HepG2 (cell line): ENCODE measurements around the gene KRTAP12-3. TPM values are rescaled to one million over a fixed set of nuclear protein-coding genes. Genes with fewer than 3 reads are reported as not detected.

ENCODE experiments used
- ATAC-seq: fragments of 200-7000 bp; cut with Tn5 transposase; 3 replicates; pipeline ENCODE4 v1.9.1; 2020; ENCODE audit warnings: mild to moderate bottlenecking, moderate library complexity
- BruUV-seq: library from RNA; stranded (reverse); fragments of 400-500 nt; replicated peaks from 2 replicates; lab custom pipeline; 2021; lab: Mats Ljungman, UMichigan
- CTCF ChIA-PET: fragments of 300-600 bp; formaldehyde crosslinking; extraction: SDS; loops from one replicate; lab custom pipeline; 2021; ENCODE audit warnings: low total read pairs, inconsistent platforms, low intra/inter-chr PET ratio; lab: Yijun Ruan, JAX
- POLR2A ChIA-PET: fragments of 350-600 bp; sonication (Branson Sonifier 250); formaldehyde crosslinking; loops from one replicate; lab custom pipeline; 2020; ENCODE audit warnings: antibody characterized with exemption, inconsistent platforms; lab: Yijun Ruan, JAX
- DNase-seq: peaks from one replicate; pipeline ENCODE4 v3.0.0-alpha.2; 2015; ENCODE audit warnings: low spot score
- FAIRE-seq: peaks from 3 replicates; lab custom pipeline; 2011; peaks lifted over from hg19 to GRCh38; lab: Jason Lieb, UNC
- H2AFZ ChIP-seq: one replicate; pipeline ENCODE4 v1.6.1; 2011; ENCODE audit warnings: low read length, inconsistent platforms
- H3K27ac ChIP-seq: fragments of 300-600 bp; 3 replicates; pipeline ENCODE4 v1.8.0; 2011; ENCODE audit warnings: mixed run types, mild to moderate bottlenecking, mixed read lengths, low read length, inconsistent platforms; ENCODE audit not compliant: insufficient read depth; ENCODE audit errors: extremely low read length
- H3K27me3 ChIP-seq, 2 experiments: fragments of 200-600 bp in 1 of 2; 2 replicates in 1 of 2; 3 replicates in 1 of 2; pipeline versions ENCODE4 v1.6.0 to v1.8.0; 2011; ENCODE audit warnings: low read length in 2 of 2, mild to moderate bottlenecking in 2 of 2, moderate library complexity in 2 of 2, inconsistent platforms in 1 of 2; ENCODE audit not compliant: insufficient read depth in 2 of 2, control insufficient read depth in 1 of 2
- H3K36me3 ChIP-seq, 2 experiments: fragments of 200-600 bp in 1 of 2; replicated peaks in 1 of 2; 2 replicates in 1 of 2; 3 replicates in 1 of 2; pipeline versions ENCODE4 v1.5.1 to v1.8.0; 2011; ENCODE audit warnings: low read length in 2 of 2, inconsistent platforms in 1 of 2; ENCODE audit not compliant: insufficient read depth in 2 of 2, control insufficient read depth in 1 of 2
- H3K4me1 ChIP-seq: 2 replicates; pipeline ENCODE4 v1.5.1; 2012; ENCODE audit warnings: low read length, inconsistent platforms; ENCODE audit not compliant: insufficient read depth
- H3K4me2 ChIP-seq: 2 replicates; pipeline ENCODE4 v1.6.0; 2011; ENCODE audit warnings: low read depth, low read length, inconsistent platforms
- H3K4me3 ChIP-seq, 3 experiments: fragments of 200-600 bp in 1 of 3; sonication (generic), shearing (Covaris generic) in 1 of 3; replicated peaks in 1 of 3; 2 replicates each; pipeline ENCODE4 v1.5.1; 2011 to 2016; ENCODE audit warnings: low read length in 3 of 3, inconsistent platforms in 2 of 3, low read depth in 2 of 3, mild to moderate bottlenecking in 2 of 3, control low read depth in 1 of 3, mixed read lengths in 1 of 3; ENCODE audit not compliant: insufficient read depth in 1 of 3
- H3K79me2 ChIP-seq: one replicate; pipeline ENCODE4 v1.6.1; 2011; ENCODE audit warnings: low read length, inconsistent platforms; ENCODE audit not compliant: insufficient read depth
- H3K9ac ChIP-seq: 2 replicates; pipeline ENCODE4 v1.6.0; 2011; ENCODE audit warnings: mild to moderate bottlenecking, low read depth, low read length, inconsistent platforms; ENCODE audit not compliant: insufficient read depth
- H3K9me3 ChIP-seq: 2 replicates; pipeline ENCODE4 v1.5.1; 2012; ENCODE audit warnings: mild to moderate bottlenecking, low read length
- H4K20me1 ChIP-seq: 2 replicates; pipeline ENCODE4 v1.6.0; 2011; ENCODE audit warnings: inconsistent platforms, mild to moderate bottlenecking, low read length, moderate library complexity; ENCODE audit not compliant: insufficient read depth
- KIAA2018 ChIP-seq: sonication (generic); formaldehyde crosslinking; IDR thresholded peaks from 2 replicates; pipeline ENCODE4 v1.5.0; 2020; ENCODE audit warnings: mild to moderate bottlenecking, missing genetic modification reagents, borderline replicate concordance
- PAWR ChIP-seq: sonication (generic); formaldehyde crosslinking; IDR thresholded peaks from 2 replicates; pipeline ENCODE4 v1.4.0; 2020; ENCODE audit warnings: missing genetic modification reagents, mild to moderate bottlenecking, borderline replicate concordance
- SPEN ChIP-seq: sonication (generic); formaldehyde crosslinking; IDR thresholded peaks from 2 replicates; pipeline ENCODE4 v1.5.1; 2020; ENCODE audit warnings: low read depth, mild to moderate bottlenecking, missing genetic modification reagents
- TMF1 ChIP-seq: sonication (generic); formaldehyde crosslinking; IDR thresholded peaks from 2 replicates; pipeline ENCODE4 v1.8.1; 2022; ENCODE audit warnings: low read depth, missing genetic modification reagents
- TRAFD1 ChIP-seq: sonication (generic); formaldehyde crosslinking; IDR thresholded peaks from 2 replicates; pipeline ENCODE4 v1.5.1; 2020; ENCODE audit warnings: missing genetic modification reagents, mild to moderate bottlenecking, borderline replicate concordance
- ZFP82 ChIP-seq: sonication (generic); formaldehyde crosslinking; IDR thresholded peaks from 2 replicates; pipeline ENCODE4 v1.5.1; 2020; ENCODE audit warnings: mild to moderate bottlenecking, missing genetic modification reagents, borderline replicate concordance
- WGBS: methylation state at CpG from one replicate; pipeline ENCODE4 v1.1.6; 2017; ENCODE audit warnings: low lambda C conversion rate; 5-methylcytosine and 5-hydroxymethylcytosine counted together
- in situ Hi-C: cut with HindIII; loops from 2 replicates; pipeline ENCODE4 v1.10.0; 2017; ENCODE audit warnings: low pct_unique_long_range_greater_than_20kb; ENCODE audit not compliant: extremely low pct_ligation_motif_present
- intact Hi-C: fragments of 100-400 bp; cut with micrococcal nuclease; formaldehyde crosslinking; loops from one replicate; pipeline ENCODE4 v1.10.0; 2022; ENCODE audit not compliant: unreplicated experiment
- polyA plus RNA-seq, 8 experiments: library from polyadenylated mRNA; depleted of rRNA in 3 of 8; stranded (reverse) in 7 of 8; unstranded in 1 of 8; fragments of >200 nt; fragmentation: Illumina TruSeq in 4 of 8; extraction: Trizol in 4 of 8; gene quantifications; 2 replicates each; pipeline versions ENCODE4 v1.2.1 to v1.2.3, GENCODE V29; 2011 to 2016; ENCODE audit warnings: low read depth in 4 of 8, missing spikeins in 1 of 8, mixed read lengths in 1 of 8; ENCODE audit not compliant: insufficient read depth in 1 of 8
- total RNA-seq, 5 experiments: library from RNA; depleted of rRNA; stranded (reverse); fragments of >200 nt; fragmentation: Illumina TruSeq; extraction: Trizol; gene quantifications; 2 replicates each; pipeline ENCODE4 v1.2.3, GENCODE V29; 2016; ENCODE audit warnings: low read depth in 1 of 5
- TF ChIP-seq, protein P1 (sequence below): sonication (generic); formaldehyde crosslinking; IDR thresholded peaks from 2 replicates; pipeline ENCODE4 v1.9.0; 2021; ENCODE audit warnings: mild to moderate bottlenecking, missing genetic modification reagents

Gene KRTAP12-3
- total and polyA plus RNA-seq, 2 of the 13 experiments (the other 11 are each of a cell fraction or from before 2014, with no cell fraction given) = not detected

GRCh38 chr21:44656868-44657267 lies 864 bp upstream of the KRTAP12-3 start:
- Histone ChIP-seq H4K20me1 (no peaks in the 10 kb centered on the region), H3K4me3 (no peak overlapping the region), H2AFZ (no peak overlapping the region), H3K27me3 (peaks cover 3 to 13% of the 10 kb centered on the region in 2 experiments; a peak in 2 of 5 replicates), H3K4me1 (peaks cover 9% of the 10 kb centered on the region; the same call in 1 of the 2 replicates), H3K79me2 (no peaks in the 10 kb centered on the region), H3K9me3 (peaks cover 4% of the 10 kb centered on the region; the same call in 1 of the 2 replicates), H3K36me3 (no peaks in the 10 kb centered on the region), H3K9ac (no peak overlapping the region), H3K27ac (no peak overlapping the region), H3K4me2 (no peak overlapping the region)
- intact Hi-C loops (no loop called here), in situ Hi-C loops (no loop called here)
- BruUV-seq = no TSS peak
- ATAC-seq (no peak), DNase-seq (no peak), FAIRE-seq (no peak)
- CTCF ChIA-PET = no interaction called here
- 0% methylated on average over 1 of the region's 1 CpG for WGBS
- POLR2A ChIA-PET = no interaction called here
- TF ChIP-seq SPEN (CRISPR knock-in tag) = no peak
- no peak for TF ChIP-seq PAWR (CRISPR knock-in tag)
- TF ChIP-seq KIAA2018 (CRISPR knock-in tag) = no peak
- no peak for TF ChIP-seq TRAFD1 (CRISPR knock-in tag)
- TF ChIP-seq TMF1 (CRISPR knock-in tag) = no peak
- TF ChIP-seq, protein P1, sequence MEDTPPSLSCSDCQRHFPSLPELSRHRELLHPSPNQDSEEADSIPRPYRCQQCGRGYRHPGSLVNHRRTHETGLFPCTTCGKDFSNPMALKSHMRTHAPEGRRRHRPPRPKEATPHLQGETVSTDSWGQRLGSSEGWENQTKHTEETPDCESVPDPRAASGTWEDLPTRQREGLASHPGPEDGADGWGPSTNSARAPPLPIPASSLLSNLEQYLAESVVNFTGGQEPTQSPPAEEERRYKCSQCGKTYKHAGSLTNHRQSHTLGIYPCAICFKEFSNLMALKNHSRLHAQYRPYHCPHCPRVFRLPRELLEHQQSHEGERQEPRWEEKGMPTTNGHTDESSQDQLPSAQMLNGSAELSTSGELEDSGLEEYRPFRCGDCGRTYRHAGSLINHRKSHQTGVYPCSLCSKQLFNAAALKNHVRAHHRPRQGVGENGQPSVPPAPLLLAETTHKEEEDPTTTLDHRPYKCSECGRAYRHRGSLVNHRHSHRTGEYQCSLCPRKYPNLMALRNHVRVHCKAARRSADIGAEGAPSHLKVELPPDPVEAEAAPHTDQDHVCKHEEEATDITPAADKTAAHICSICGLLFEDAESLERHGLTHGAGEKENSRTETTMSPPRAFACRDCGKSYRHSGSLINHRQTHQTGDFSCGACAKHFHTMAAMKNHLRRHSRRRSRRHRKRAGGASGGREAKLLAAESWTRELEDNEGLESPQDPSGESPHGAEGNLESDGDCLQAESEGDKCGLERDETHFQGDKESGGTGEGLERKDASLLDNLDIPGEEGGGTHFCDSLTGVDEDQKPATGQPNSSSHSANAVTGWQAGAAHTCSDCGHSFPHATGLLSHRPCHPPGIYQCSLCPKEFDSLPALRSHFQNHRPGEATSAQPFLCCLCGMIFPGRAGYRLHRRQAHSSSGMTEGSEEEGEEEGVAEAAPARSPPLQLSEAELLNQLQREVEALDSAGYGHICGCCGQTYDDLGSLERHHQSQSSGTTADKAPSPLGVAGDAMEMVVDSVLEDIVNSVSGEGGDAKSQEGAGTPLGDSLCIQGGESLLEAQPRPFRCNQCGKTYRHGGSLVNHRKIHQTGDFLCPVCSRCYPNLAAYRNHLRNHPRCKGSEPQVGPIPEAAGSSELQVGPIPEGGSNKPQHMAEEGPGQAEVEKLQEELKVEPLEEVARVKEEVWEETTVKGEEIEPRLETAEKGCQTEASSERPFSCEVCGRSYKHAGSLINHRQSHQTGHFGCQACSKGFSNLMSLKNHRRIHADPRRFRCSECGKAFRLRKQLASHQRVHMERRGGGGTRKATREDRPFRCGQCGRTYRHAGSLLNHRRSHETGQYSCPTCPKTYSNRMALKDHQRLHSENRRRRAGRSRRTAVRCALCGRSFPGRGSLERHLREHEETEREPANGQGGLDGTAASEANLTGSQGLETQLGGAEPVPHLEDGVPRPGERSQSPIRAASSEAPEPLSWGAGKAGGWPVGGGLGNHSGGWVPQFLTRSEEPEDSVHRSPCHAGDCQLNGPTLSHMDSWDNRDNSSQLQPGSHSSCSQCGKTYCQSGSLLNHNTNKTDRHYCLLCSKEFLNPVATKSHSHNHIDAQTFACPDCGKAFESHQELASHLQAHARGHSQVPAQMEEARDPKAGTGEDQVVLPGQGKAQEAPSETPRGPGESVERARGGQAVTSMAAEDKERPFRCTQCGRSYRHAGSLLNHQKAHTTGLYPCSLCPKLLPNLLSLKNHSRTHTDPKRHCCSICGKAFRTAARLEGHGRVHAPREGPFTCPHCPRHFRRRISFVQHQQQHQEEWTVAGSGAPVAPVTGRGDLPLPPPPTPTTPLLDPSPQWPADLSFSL (CRISPR knock-in tag) = no peak
- no peak for TF ChIP-seq ZFP82 (CRISPR knock-in tag)
